Suprapubic skin (tissue), 4 donors: ENCODE results near the gene GALNT9. TPM values are rescaled to one million over a fixed set of nuclear protein-coding genes. Genes with fewer than 3 reads are reported as not detected.

ENCODE experiments used
- DNase-seq, 2 donors: peaks; one replicate each; pipeline ENCODE4 v3.0.0-alpha.2; 2019; ENCODE audit warnings: low spot score in 2 of 2
- H3K27ac ChIP-seq: fragments of 200-600 bp; sonication (generic); one replicate; pipeline ENCODE4 v1.5.1; 2019
- H3K27me3 ChIP-seq: fragments of 200-600 bp; sonication (generic); one replicate; pipeline ENCODE4 v1.5.1; 2019
- H3K36me3 ChIP-seq: fragments of 200-600 bp; sonication (generic); one replicate; pipeline ENCODE4 v1.5.1; 2019
- H3K4me1 ChIP-seq: fragments of 200-600 bp; sonication (generic); one replicate; pipeline ENCODE4 v1.5.1; 2019
- H3K4me3 ChIP-seq: fragments of 200-600 bp; sonication (generic); one replicate; pipeline ENCODE4 v1.5.1; 2019; ENCODE audit warnings: mild to moderate bottlenecking
- H3K9me3 ChIP-seq: fragments of 200-600 bp; sonication (generic); one replicate; pipeline ENCODE4 v1.5.1; 2019
- EP300 ChIP-seq: sonication (generic); formaldehyde crosslinking; IDR thresholded peaks from one replicate; pipeline ENCODE4 v1.6.1; 2017; ENCODE audit warnings: antibody characterized with exemption
- POLR2A ChIP-seq, 2 donors: fragments of 450-650 bp; IDR thresholded peaks; one replicate each; pipeline ENCODE4 v1.6.1; 2017; ENCODE audit warnings: antibody characterized with exemption in 2 of 2, mild to moderate bottlenecking in 2 of 2, moderate library complexity in 2 of 2
- POLR2AphosphoS5 ChIP-seq, 3 donors: sonication (generic); formaldehyde crosslinking; IDR thresholded peaks; one replicate each; pipeline ENCODE4 v1.6.1; 2017; ENCODE audit warnings: antibody characterized with exemption in 3 of 3
- WGBS: methylation state at CpG from one replicate; pipeline ENCODE4 v1.1.5; 2018; 5-methylcytosine and 5-hydroxymethylcytosine counted together
- total RNA-seq, 4 donors: library from RNA; depleted of rRNA; stranded (reverse); fragments of >200 nt; gene quantifications; one replicate each; pipeline ENCODE4 v1.1.0, GENCODE V29; 2016
- TF ChIP-seq, protein P1 (sequence below), 2 donors: fragments of 200-600 bp in 1 of 2; fragments of 450-650 bp in 1 of 2; sonication (generic) in 1 of 2; IDR thresholded peaks; one replicate each; pipeline ENCODE4 v1.5.1; 2016 to 2019; ENCODE audit warnings: antibody characterized with exemption in 2 of 2, mild to moderate bottlenecking in 1 of 2, moderate library complexity in 1 of 2

The GALNT9 gene
- total RNA-seq, 4 donors from 2014 or later, result not detected

DNA sequence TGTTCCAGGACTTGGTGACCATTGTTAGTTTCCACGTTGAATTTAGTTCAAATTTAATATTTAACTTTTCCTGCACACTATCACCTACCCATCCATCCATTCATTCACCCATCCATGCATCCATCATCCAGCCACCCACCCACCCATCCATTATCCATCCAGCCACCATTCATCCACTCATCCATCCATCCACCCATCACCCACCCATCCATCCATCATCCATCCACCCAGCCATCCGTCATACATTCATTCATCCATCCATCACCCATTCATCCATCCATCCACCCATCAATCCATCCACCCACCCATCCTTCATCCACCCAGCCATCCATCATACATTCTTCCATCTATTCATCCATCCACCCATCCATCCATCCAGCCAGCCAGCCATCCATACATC, 163.3 kb downstream of the GALNT9 start:
- H3K27ac ChIP-seq, result no peak overlapping the region
- no peaks in the 10 kb centered on the region for H3K9me3 ChIP-seq
- no peak for DNase-seq
- H3K4me3 ChIP-seq, result no peak overlapping the region
- TF ChIP-seq POLR2AphosphoS5 (IDR thresholded peaks at IDR 0.05) (no peak), EP300 (no peak), POLR2A (IDR thresholded peaks at IDR 0.05) (no peak)
- TF ChIP-seq, protein P1, sequence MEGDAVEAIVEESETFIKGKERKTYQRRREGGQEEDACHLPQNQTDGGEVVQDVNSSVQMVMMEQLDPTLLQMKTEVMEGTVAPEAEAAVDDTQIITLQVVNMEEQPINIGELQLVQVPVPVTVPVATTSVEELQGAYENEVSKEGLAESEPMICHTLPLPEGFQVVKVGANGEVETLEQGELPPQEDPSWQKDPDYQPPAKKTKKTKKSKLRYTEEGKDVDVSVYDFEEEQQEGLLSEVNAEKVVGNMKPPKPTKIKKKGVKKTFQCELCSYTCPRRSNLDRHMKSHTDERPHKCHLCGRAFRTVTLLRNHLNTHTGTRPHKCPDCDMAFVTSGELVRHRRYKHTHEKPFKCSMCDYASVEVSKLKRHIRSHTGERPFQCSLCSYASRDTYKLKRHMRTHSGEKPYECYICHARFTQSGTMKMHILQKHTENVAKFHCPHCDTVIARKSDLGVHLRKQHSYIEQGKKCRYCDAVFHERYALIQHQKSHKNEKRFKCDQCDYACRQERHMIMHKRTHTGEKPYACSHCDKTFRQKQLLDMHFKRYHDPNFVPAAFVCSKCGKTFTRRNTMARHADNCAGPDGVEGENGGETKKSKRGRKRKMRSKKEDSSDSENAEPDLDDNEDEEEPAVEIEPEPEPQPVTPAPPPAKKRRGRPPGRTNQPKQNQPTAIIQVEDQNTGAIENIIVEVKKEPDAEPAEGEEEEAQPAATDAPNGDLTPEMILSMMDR (IDR thresholded peaks at IDR 0.05), result no peak
- no peaks in the 10 kb centered on the region for H3K36me3 ChIP-seq
- peaks cover 48% of the 10 kb centered on the region for H3K27me3 ChIP-seq
- peaks cover 22% of the 10 kb centered on the region for H3K4me1 ChIP-seq
- WGBS, result 95% methylated on average over 2 of the region's 2 CpGs

DNA sequence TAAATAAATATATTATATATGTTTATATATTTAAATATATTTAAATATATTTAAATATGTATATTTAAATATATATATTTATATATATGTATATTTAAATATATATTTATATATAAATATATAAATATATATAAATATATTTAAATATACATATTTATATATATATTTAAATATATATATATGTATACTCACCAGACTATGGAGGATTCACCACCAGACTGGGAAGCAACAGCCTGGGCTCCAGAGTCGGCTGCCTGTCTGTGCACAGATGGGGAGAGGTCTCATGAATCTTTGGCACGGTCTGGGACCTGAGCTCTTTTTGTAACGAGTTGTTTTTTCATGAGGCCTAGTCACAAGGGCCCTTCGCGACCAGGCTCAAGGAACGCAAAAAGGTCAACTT, 163.8 kb downstream of the GALNT9 start:
- Histone ChIP-seq H3K9me3 (no peaks in the 10 kb centered on the region), H3K27me3 (peaks cover 43% of the 10 kb centered on the region), H3K4me1 (peaks cover 22% of the 10 kb centered on the region), H3K4me3 (no peak overlapping the region), H3K36me3 (no peaks in the 10 kb centered on the region), H3K27ac (no peak overlapping the region)
- TF ChIP-seq POLR2AphosphoS5 (IDR thresholded peaks at IDR 0.05), result no peak
- TF ChIP-seq POLR2A (IDR thresholded peaks at IDR 0.05), result no peak
- TF ChIP-seq, protein P1 (IDR thresholded peaks at IDR 0.05), result no peak
- TF ChIP-seq EP300, result no peak
- no peak for DNase-seq
- WGBS, result 92% methylated on average over 6 of the region's 6 CpGs

DNA sequence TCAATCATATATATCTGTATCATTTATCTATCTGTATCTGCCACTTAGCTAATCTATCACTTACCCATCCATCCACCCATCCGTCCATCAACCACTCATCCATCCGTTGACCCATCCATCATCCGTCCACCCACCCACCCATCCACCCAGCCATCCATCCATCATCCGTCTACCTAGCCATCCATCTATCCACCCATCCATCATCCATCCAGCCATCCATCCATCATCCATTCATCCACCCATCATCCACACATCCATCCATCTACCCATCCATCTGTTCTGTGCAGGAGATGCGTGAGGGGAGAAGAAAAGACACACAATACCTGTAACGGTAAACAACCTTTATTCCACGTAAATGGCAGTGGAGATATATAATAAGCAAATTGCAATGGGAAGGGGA, 165.0 kb downstream of the GALNT9 start:
- H3K4me1 ChIP-seq, result peaks cover 19% of the 10 kb centered on the region
- H3K36me3 ChIP-seq, result no peaks in the 10 kb centered on the region
- TF ChIP-seq POLR2A (IDR thresholded peaks at IDR 0.05) (no peak), EP300 (no peak), POLR2AphosphoS5 (IDR thresholded peaks at IDR 0.05) (no peak)
- TF ChIP-seq, protein P1 (IDR thresholded peaks at IDR 0.05), result no peak
- no peak overlapping the region for H3K4me3 ChIP-seq
- peaks cover 34% of the 10 kb centered on the region for H3K27me3 ChIP-seq
- H3K27ac ChIP-seq, result no peak overlapping the region
- no peak for DNase-seq
- no peaks in the 10 kb centered on the region for H3K9me3 ChIP-seq
- WGBS, result 81% methylated on average over 7 of the region's 7 CpGs

DNA sequence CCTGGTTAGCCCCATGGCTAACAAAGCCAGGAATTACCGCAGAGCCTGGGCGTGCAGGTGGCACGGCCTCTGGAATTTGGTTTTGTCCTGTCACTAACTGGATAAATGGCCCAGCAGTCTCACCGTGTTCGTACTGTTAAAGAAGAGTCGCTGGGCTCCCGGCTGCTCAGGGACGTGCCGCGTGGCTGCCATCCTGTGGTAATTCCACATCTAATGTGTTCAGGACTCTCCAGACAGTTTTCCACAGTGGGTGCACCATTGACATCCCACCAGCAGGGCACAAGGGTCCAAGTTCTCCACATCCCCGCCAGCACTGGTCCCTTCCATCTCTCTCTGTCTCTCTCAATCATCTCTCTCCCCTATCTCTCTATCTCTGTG, 165.5 kb downstream of the GALNT9 start:
- peaks cover 19% of the 10 kb centered on the region for H3K4me1 ChIP-seq
- 54% methylated on average over 8 of the region's 11 CpGs for WGBS
- TF ChIP-seq POLR2AphosphoS5 (IDR thresholded peaks at IDR 0.05), result no peak
- no peak for TF ChIP-seq POLR2A (IDR thresholded peaks at IDR 0.05)
- TF ChIP-seq, protein P1 (IDR thresholded peaks at IDR 0.05), result no peak
- no peak for TF ChIP-seq EP300
- no peak for DNase-seq
- H3K4me3 ChIP-seq, result no peak overlapping the region
- H3K27ac ChIP-seq, result no peak overlapping the region
- peaks cover 30% of the 10 kb centered on the region for H3K27me3 ChIP-seq
- H3K36me3 ChIP-seq, result no peaks in the 10 kb centered on the region
- H3K9me3 ChIP-seq, result no peaks in the 10 kb centered on the region

DNA sequence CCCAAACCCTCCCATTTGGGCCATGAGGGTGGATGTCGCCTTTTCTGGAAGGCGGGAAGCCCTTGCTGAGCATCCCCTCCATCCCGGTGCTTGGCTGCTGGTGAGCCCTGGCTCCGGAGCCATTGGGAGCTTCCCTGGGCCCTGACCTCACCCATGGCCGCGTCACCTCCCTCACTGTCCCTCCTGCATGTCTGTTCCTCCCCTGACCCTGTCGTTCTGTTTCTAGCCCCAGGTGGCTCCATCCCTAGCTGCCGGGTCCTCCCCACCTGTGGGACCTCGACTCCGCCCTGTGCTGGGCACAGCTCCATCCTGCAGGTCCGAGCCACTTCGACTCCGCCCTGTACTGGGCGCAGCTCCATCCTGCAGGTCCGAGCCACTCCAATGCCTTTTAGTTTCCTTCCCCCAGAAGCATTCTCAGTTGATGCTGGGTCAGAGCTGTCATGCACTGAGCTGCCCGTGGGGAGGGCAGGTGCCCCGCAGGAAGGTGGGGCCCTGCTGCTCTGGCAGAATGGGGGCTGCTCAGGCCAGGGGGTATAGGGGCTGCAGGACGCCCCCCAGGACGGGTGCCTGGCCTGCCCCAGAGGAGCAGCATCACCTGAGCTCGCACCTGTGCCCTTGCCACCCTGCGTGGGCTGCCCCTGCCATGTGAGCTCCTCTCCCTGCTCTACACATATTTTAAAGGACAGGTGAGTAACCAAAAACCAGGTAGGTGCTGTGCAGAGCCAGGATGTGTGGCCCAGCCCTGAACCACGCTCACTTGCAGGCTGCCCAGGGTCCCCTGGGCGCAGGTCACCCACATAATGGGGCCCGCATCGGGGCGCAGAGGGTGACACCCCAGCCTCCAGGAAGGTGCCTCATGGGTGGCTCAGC, 166.1 kb downstream of the GALNT9 start:
- TF ChIP-seq POLR2AphosphoS5 (IDR thresholded peaks at IDR 0.05) (no peak), POLR2A (IDR thresholded peaks at IDR 0.05) (no peak), EP300 (no peak)
- TF ChIP-seq, protein P1 (IDR thresholded peaks at IDR 0.05), result no peak
- peaks cover 19% of the 10 kb centered on the region for H3K4me1 ChIP-seq
- no peak for DNase-seq
- no peaks in the 10 kb centered on the region for H3K36me3 ChIP-seq
- H3K9me3 ChIP-seq, result no peaks in the 10 kb centered on the region
- 38% methylated on average over 17 of the region's 26 CpGs for WGBS
- H3K4me3 ChIP-seq, result peak overlapping the region; percentile 12
- peaks cover 23% of the 10 kb centered on the region for H3K27me3 ChIP-seq
- H3K27ac ChIP-seq, result no peak overlapping the region
